Smooth muscle cell (in vitro differentiated cells): ENCODE results near the gene CUL9. TPM values are rescaled to one million over a fixed set of nuclear protein-coding genes. Genes with fewer than 3 reads are reported as not detected.

Experiments used
- DNase-seq: peaks from one replicate; lab custom pipeline; 2025; ENCODE audit not compliant: unreplicated experiment; lab: John Stamatoyannopoulos, UW
- H2AFZ ChIP-seq: fragments of 200-600 bp; sonication (generic); 2 replicates; pipeline ENCODE4 v1.6.0; 2016; ENCODE audit warnings: antibody characterized with exemption, low read depth, mild to moderate bottlenecking
- H3F3A ChIP-seq: fragments of 200-600 bp; sonication (generic); 2 replicates; pipeline ENCODE4 v1.6.0; 2017; ENCODE audit warnings: antibody characterized with exemption, low read depth
- H3K27ac ChIP-seq: fragments of 200-600 bp; sonication (generic); 2 replicates; pipeline ENCODE4 v1.5.1; 2016; ENCODE audit warnings: low read depth, mild to moderate bottlenecking
- H3K27me3 ChIP-seq: fragments of 200-600 bp; sonication (generic); 2 replicates; pipeline ENCODE4 v1.6.1; 2016; ENCODE audit warnings: low read depth, mild to moderate bottlenecking
- H3K36me3 ChIP-seq: fragments of 200-600 bp; sonication (generic); 2 replicates; pipeline ENCODE4 v1.5.1; 2016; ENCODE audit warnings: low read depth
- H3K4me1 ChIP-seq: fragments of 200-600 bp; sonication (generic); 2 replicates; pipeline ENCODE4 v1.5.1; 2016; ENCODE audit warnings: low read depth
- H3K4me2 ChIP-seq: fragments of 200-600 bp; sonication (generic); 2 replicates; pipeline ENCODE4 v1.6.0; 2016; ENCODE audit warnings: mild to moderate bottlenecking
- H3K4me3 ChIP-seq: fragments of 200-600 bp; sonication (generic); 2 replicates; pipeline ENCODE4 v1.5.1; 2016; ENCODE audit warnings: mild to moderate bottlenecking
- H3K79me2 ChIP-seq: fragments of 200-600 bp; sonication (generic); 2 replicates; pipeline ENCODE4 v1.6.0; 2016; ENCODE audit warnings: low read depth, mild to moderate bottlenecking
- H3K9ac ChIP-seq: fragments of 200-600 bp; sonication (generic); 2 replicates; pipeline ENCODE4 v1.6.0; 2016; ENCODE audit warnings: low read depth
- H3K9me3 ChIP-seq: fragments of 200-600 bp; sonication (generic); replicated peaks from 2 replicates; pipeline ENCODE4 v1.5.1; 2016; ENCODE audit warnings: low read depth
- H4K20me1 ChIP-seq: fragments of 200-600 bp; sonication (generic); 2 replicates; pipeline ENCODE4 v1.6.0; 2016; ENCODE audit warnings: low read depth
- CTCF ChIP-seq: fragments of 200-600 bp; sonication (generic); IDR thresholded peaks from 2 replicates; pipeline ENCODE4 v1.5.1; 2017; ENCODE audit warnings: borderline replicate concordance, mild to moderate bottlenecking, antibody characterized with exemption; ENCODE audit not compliant: insufficient read depth, poor library complexity, severe bottlenecking
- WGBS: methylation state at CpG from one replicate; pipeline ENCODE4 v1.1.7; 2016; ENCODE audit warnings: low lambda C conversion rate; 5-methylcytosine and 5-hydroxymethylcytosine counted together
- polyA plus RNA-seq: library from polyadenylated mRNA; unstranded; fragments of >200 nt; fragmentation: Nextera tagmentation; extraction: Ambion mirVana; gene quantifications from 2 replicates; pipeline ENCODE4 v1.2.1, GENCODE V29; 2016
- total RNA-seq: library from RNA; depleted of rRNA; stranded (reverse); fragments of >200 nt; gene quantifications from 2 replicates; pipeline ENCODE4 v1.2.3, GENCODE V29; 2014

Gene CUL9
- total and polyA plus RNA-seq, 2 experiments from 2014 or later, result 13.9 to 18.8 TPM

GRCh38 chr6:43172104-43173007 lies 9.6 kb upstream of the CUL9 start:
- Histone ChIP-seq H3K9ac (peak overlapping the region; percentile 89), H3K27me3 (no peaks in the 10 kb centered on the region), H2AFZ (no peak overlapping the region), H3F3A (peaks cover 44% of the 10 kb centered on the region), H3K9me3 (no peaks in the 10 kb centered on the region), H3K4me3 (peak overlapping the region; percentile 94), H3K79me2 (peaks cover 53% of the 10 kb centered on the region), H3K36me3 (peaks cover 4% of the 10 kb centered on the region), H3K27ac (peak overlapping the region; percentile 98), H3K4me1 (peaks cover 19% of the 10 kb centered on the region), H4K20me1 (peaks cover 28% of the 10 kb centered on the region), H3K4me2 (peak overlapping the region; percentile 98)
- peak; percentile 23 for DNase-seq
- WGBS, result 1% methylated on average over 37 of the region's 46 CpGs
- no peak for TF ChIP-seq CTCF

GRCh38 chr6:43173591-43174262 lies 8.3 kb upstream of the CUL9 start:
- Histone ChIP-seq H3K79me2 (peaks cover 53% of the 10 kb centered on the region), H3K27me3 (no peaks in the 10 kb centered on the region), H3K4me3 (peak overlapping the region; percentile 94), H3K9ac (peak overlapping the region; percentile 89), H4K20me1 (peaks cover 28% of the 10 kb centered on the region), H3K27ac (peak overlapping the region; percentile 98), H3K4me2 (peak overlapping the region; percentile 98), H3F3A (peaks cover 33% of the 10 kb centered on the region), H2AFZ (no peak overlapping the region), H3K36me3 (peaks cover 4% of the 10 kb centered on the region), H3K9me3 (no peaks in the 10 kb centered on the region), H3K4me1 (peaks cover 19% of the 10 kb centered on the region)
- WGBS, result 34% methylated on average over 11 of the region's 11 CpGs
- no peak for DNase-seq
- TF ChIP-seq CTCF, result no peak

GRCh38 chr6:43174263-43175112 lies 7.5 kb upstream of the CUL9 start:
- Histone ChIP-seq H2AFZ (no peak overlapping the region), H3K4me2 (peak overlapping the region; percentile 98), H3K27me3 (no peaks in the 10 kb centered on the region), H3F3A (peaks cover 27% of the 10 kb centered on the region), H3K9me3 (no peaks in the 10 kb centered on the region), H3K27ac (peak overlapping the region; percentile 98), H3K79me2 (peaks cover 53% of the 10 kb centered on the region), H3K4me1 (peaks cover 19% of the 10 kb centered on the region), H3K4me3 (peak overlapping the region; percentile 94), H3K9ac (peak overlapping the region; percentile 89), H4K20me1 (peaks cover 28% of the 10 kb centered on the region), H3K36me3 (peaks cover 4% of the 10 kb centered on the region)
- DNase-seq, result peak; percentile 98
- WGBS, result under 1% methylated on average over 24 of the region's 32 CpGs
- no peak for TF ChIP-seq CTCF
